HepG2 (cell line): Measurements from ENCODE around the gene FBN3.

ENCODE experiments used
- AFF4 ChIP-seq: sonication (generic); formaldehyde crosslinking; IDR thresholded peaks from 2 replicates; pipeline ENCODE4 v1.4.0; 2020; ENCODE audit warnings: missing genetic modification reagents
- CBX5 ChIP-seq: sonication (generic); formaldehyde crosslinking; IDR thresholded peaks from 2 replicates; pipeline ENCODE4 v1.4.0; 2020; ENCODE audit warnings: missing genetic modification reagents, borderline replicate concordance
- CTCF ChIP-seq: sonication (generic); formaldehyde crosslinking; IDR thresholded peaks from 2 replicates; pipeline ENCODE4 v1.5.0; 2020; ENCODE audit warnings: mild to moderate bottlenecking, missing genetic modification reagents, moderate library complexity
- MAFG ChIP-seq: sonication (generic); formaldehyde crosslinking; IDR thresholded peaks from 2 replicates; pipeline ENCODE4 v1.5.1; 2020; ENCODE audit warnings: mild to moderate bottlenecking, missing genetic modification reagents
- SOX13 ChIP-seq, 3 experiments: fragments of 450-650 bp in 1 of 3; sonication (generic) in 1 of 3; formaldehyde crosslinking in 1 of 3; IDR thresholded peaks in 2 of 3; conservative IDR thresholded peaks in 1 of 3; 2 replicates each; pipeline versions ENCODE4 v1.5.0 to v1.6.1; 2016 to 2020; ENCODE audit warnings: antibody characterized with exemption in 1 of 3, mild to moderate bottlenecking in 1 of 3, missing compliant biosample characterization in 1 of 3, missing genetic modification reagents in 1 of 3, moderate library complexity in 1 of 3
- ZBTB1 ChIP-seq: sonication (generic); formaldehyde crosslinking; IDR thresholded peaks from 2 replicates; pipeline ENCODE4 v1.4.0; 2020; ENCODE audit warnings: missing genetic modification reagents, borderline replicate concordance
- ZBTB7B ChIP-seq: sonication (generic); formaldehyde crosslinking; IDR thresholded peaks from 2 replicates; pipeline ENCODE4 v1.4.0; 2020; ENCODE audit warnings: missing genetic modification reagents
- ZNF552 ChIP-seq: sonication (generic); formaldehyde crosslinking; IDR thresholded peaks from 2 replicates; pipeline ENCODE4 v1.9.0; 2022; ENCODE audit warnings: missing genetic modification reagents, mild to moderate bottlenecking, borderline replicate concordance
- ZNF766 ChIP-seq: sonication (generic); formaldehyde crosslinking; IDR thresholded peaks from 2 replicates; pipeline ENCODE4 v1.5.0; 2020; ENCODE audit warnings: missing genetic modification reagents, borderline replicate concordance
- TF ChIP-seq, protein P1 (sequence below): sonication (generic); formaldehyde crosslinking; IDR thresholded peaks from 2 replicates; pipeline ENCODE4 v1.5.0; 2020; ENCODE audit warnings: mild to moderate bottlenecking, missing genetic modification reagents
- TF ChIP-seq, protein P2 (sequence below): sonication (generic); formaldehyde crosslinking; IDR thresholded peaks from 2 replicates; pipeline ENCODE4 v1.4.0; 2020; ENCODE audit warnings: mild to moderate bottlenecking, missing genetic modification reagents
- TF ChIP-seq, protein P3 (sequence below): IDR thresholded peaks from 2 replicates; pipeline ENCODE4 v1.6.1; 2016; ENCODE audit warnings: low read depth

DNA sequence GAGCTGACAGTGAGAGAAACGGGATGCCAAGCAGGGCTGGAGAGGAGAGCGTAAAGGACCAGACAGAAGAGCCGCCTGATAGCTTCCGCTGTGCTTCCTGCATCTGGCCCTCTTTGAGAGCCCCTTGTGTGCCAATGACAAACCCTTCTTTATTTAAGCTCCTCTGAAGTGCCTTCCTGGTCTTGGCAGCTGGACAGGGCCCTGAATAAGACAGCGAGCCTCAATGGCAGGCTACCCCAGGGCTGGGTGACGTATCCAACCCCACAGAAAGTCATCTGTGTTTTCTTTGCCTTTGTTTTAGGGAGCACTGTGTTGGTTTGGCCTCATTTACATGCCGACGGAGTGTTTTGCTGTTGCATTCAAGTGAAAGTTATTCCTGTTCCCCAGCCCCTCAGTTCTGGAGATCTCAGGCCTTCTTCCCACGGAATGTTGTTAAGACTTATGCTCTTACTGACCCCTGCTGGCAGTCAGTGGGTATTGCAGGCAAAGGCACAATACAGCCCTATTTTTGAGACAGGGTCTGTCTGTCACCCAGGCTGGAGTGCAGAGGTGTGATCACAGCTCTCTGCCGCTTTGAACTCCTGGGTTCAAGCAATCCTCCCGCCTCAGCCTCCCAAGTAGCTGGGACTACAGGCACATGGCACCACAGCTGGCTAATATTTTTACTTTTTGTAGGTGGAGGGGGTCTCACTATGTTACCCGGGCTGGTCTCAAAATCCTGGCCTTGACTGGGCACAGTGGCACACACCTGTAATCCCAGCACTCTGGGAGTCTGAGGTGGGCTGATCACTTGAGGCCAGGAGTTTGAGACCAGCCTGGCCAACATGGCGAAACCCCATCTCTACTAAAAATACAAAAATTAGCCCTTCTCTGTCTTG, 80.1 kb downstream of the FBN3 start:
- TF ChIP-seq CTCF (CRISPR knock-in tag) (peak; percentile 78), MAFG (CRISPR knock-in tag) (no peak), ZNF766 (CRISPR knock-in tag) (no peak), CBX5 (CRISPR knock-in tag) (no peak), AFF4 (CRISPR knock-in tag) (no peak), SOX13 (IDR thresholded peaks at IDR 0.05) (no peak), SOX13 (CRISPR knock-in tag; conservative IDR thresholded peaks at IDR 0.05 in 1 of 2, IDR thresholded peaks at IDR 0.05 in 1 of 2) (no peak), ZBTB7B (CRISPR knock-in tag) (no peak), ZNF552 (CRISPR knock-in tag) (no peak), ZBTB1 (CRISPR knock-in tag) (no peak)
- TF ChIP-seq, protein P1, sequence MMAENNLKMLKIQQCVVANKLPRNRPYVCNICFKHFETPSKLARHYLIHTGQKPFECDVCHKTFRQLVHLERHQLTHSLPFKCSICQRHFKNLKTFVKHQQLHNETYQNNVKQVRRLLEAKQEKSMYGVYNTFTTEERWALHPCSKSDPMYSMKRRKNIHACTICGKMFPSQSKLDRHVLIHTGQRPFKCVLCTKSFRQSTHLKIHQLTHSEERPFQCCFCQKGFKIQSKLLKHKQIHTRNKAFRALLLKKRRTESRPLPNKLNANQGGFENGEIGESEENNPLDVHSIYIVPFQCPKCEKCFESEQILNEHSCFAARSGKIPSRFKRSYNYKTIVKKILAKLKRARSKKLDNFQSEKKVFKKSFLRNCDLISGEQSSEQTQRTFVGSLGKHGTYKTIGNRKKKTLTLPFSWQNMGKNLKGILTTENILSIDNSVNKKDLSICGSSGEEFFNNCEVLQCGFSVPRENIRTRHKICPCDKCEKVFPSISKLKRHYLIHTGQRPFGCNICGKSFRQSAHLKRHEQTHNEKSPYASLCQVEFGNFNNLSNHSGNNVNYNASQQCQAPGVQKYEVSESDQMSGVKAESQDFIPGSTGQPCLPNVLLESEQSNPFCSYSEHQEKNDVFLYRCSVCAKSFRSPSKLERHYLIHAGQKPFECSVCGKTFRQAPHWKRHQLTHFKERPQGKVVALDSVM: no peak
- TF ChIP-seq, protein P2, sequence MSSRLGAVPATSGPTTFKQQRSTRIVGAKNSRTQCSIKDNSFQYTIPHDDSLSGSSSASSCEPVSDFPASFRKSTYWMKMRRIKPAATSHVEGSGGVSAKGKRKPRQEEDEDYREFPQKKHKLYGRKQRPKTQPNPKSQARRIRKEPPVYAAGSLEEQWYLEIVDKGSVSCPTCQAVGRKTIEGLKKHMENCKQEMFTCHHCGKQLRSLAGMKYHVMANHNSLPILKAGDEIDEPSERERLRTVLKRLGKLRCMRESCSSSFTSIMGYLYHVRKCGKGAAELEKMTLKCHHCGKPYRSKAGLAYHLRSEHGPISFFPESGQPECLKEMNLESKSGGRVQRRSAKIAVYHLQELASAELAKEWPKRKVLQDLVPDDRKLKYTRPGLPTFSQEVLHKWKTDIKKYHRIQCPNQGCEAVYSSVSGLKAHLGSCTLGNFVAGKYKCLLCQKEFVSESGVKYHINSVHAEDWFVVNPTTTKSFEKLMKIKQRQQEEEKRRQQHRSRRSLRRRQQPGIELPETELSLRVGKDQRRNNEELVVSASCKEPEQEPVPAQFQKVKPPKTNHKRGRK (CRISPR knock-in tag): no peak
- TF ChIP-seq, protein P3, sequence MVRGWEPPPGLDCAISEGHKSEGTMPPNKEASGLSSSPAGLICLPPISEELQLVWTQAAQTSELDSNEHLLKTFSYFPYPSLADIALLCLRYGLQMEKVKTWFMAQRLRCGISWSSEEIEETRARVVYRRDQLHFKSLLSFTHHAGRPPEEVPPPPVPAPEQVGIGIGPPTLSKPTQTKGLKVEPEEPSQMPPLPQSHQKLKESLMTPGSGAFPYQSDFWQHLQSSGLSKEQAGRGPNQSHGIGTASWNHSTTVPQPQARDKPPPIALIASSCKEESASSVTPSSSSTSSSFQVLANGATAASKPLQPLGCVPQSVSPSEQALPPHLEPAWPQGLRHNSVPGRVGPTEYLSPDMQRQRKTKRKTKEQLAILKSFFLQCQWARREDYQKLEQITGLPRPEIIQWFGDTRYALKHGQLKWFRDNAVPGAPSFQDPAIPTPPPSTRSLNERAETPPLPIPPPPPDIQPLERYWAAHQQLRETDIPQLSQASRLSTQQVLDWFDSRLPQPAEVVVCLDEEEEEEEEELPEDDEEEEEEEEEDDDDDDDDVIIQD (CRISPR knock-in tag): no peak
